ENCODE measurements around the gene CFAP251. TPM values are rescaled to one million over a fixed set of nuclear protein-coding genes. Genes with fewer than 3 reads are reported as not detected.

CFAP251 gene
- polyA plus RNA-seq, 1 donor from 2014 or later: 4.0 TPM

DNA sequence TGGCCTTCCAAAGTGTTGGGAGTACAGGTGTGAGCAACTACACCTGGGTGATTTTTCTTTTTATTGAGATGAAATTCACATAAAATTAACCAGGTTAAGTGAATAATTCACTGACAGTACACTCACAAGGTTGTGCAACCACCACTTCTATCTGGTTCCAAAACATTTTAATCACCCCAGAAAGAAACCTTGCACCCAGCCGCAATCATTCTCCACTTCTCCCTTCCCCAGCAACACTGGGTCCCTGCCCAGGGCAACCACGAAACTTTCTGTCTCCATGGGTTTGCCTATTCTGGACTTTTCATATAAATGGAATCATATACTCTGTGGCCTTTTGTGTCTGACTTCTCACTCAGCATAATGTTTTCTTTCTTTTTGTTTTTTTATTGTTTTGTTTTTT is 133.9 kb downstream of the CFAP251 start:
- Histone ChIP-seq H3K36me3 (ENCODE audit: insufficient read depth, low read length) (no peaks in the 10 kb centered on the region), H3K4me2 (ENCODE audit: low read length) (no peak overlapping the region), H3K4me3 (ENCODE audit: low read length) (no peak overlapping the region), H3K9me2 (ENCODE audit: insufficient read depth, low read length) (no peaks in the 10 kb centered on the region), H3K9ac (ENCODE audit: low read length) (no peak overlapping the region), H4K20me1 (ENCODE audit: insufficient read depth) (no peaks in the 10 kb centered on the region), H3F3A (ENCODE audit: insufficient read depth, low read length, poor library complexity, severe bottlenecking) (no peaks in the 10 kb centered on the region), H3K27me3 (ENCODE audit: insufficient read depth, low read depth, low read length) (no peaks in the 10 kb centered on the region), H3K27ac (ENCODE audit: low read length) (no peak overlapping the region), H3K9me3 (ENCODE audit: low read length) (no peaks in the 10 kb centered on the region), H2AFZ (ENCODE audit: low read depth, low read length) (no peak overlapping the region), H3K79me2 (replicated peaks; ENCODE audit: insufficient read depth, low read length) (no peaks in the 10 kb centered on the region)
- TF ChIP-seq, protein P1, sequence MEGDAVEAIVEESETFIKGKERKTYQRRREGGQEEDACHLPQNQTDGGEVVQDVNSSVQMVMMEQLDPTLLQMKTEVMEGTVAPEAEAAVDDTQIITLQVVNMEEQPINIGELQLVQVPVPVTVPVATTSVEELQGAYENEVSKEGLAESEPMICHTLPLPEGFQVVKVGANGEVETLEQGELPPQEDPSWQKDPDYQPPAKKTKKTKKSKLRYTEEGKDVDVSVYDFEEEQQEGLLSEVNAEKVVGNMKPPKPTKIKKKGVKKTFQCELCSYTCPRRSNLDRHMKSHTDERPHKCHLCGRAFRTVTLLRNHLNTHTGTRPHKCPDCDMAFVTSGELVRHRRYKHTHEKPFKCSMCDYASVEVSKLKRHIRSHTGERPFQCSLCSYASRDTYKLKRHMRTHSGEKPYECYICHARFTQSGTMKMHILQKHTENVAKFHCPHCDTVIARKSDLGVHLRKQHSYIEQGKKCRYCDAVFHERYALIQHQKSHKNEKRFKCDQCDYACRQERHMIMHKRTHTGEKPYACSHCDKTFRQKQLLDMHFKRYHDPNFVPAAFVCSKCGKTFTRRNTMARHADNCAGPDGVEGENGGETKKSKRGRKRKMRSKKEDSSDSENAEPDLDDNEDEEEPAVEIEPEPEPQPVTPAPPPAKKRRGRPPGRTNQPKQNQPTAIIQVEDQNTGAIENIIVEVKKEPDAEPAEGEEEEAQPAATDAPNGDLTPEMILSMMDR (IDR thresholded peaks at IDR 0.05; ENCODE audit: poor library complexity, severe bottlenecking): no peak
- TF ChIP-seq EZH2 (IDR thresholded peaks at IDR 0.05; ENCODE audit: borderline replicate concordance, insufficient read depth, low read length, poor library complexity, severe bottlenecking) (no peak), SMC3 (conservative IDR thresholded peaks at IDR 0.05; ENCODE audit: poor library complexity) (no peak), TAF1 (IDR thresholded peaks at IDR 0.05; ENCODE audit: low read depth) (no peak), EP300 (conservative IDR thresholded peaks at IDR 0.05; ENCODE audit: poor library complexity, severe bottlenecking) (no peak), RAD21 (conservative IDR thresholded peaks at IDR 0.05) (no peak)
- TF ChIP-seq, protein P2, sequence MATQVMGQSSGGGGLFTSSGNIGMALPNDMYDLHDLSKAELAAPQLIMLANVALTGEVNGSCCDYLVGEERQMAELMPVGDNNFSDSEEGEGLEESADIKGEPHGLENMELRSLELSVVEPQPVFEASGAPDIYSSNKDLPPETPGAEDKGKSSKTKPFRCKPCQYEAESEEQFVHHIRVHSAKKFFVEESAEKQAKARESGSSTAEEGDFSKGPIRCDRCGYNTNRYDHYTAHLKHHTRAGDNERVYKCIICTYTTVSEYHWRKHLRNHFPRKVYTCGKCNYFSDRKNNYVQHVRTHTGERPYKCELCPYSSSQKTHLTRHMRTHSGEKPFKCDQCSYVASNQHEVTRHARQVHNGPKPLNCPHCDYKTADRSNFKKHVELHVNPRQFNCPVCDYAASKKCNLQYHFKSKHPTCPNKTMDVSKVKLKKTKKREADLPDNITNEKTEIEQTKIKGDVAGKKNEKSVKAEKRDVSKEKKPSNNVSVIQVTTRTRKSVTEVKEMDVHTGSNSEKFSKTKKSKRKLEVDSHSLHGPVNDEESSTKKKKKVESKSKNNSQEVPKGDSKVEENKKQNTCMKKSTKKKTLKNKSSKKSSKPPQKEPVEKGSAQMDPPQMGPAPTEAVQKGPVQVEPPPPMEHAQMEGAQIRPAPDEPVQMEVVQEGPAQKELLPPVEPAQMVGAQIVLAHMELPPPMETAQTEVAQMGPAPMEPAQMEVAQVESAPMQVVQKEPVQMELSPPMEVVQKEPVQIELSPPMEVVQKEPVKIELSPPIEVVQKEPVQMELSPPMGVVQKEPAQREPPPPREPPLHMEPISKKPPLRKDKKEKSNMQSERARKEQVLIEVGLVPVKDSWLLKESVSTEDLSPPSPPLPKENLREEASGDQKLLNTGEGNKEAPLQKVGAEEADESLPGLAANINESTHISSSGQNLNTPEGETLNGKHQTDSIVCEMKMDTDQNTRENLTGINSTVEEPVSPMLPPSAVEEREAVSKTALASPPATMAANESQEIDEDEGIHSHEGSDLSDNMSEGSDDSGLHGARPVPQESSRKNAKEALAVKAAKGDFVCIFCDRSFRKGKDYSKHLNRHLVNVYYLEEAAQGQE (IDR thresholded peaks at IDR 0.05; ENCODE audit: borderline replicate concordance): no peak

Small RNA genes lying within 50 kb of the gene (small RNA-seq; reads per million reads assigned to genes)
- gene AC069503.3: 0 reads per million in 3 experiments
- 0 reads per million in 3 experiments for gene RF00017
- gene RNU7-170P: 0 reads per million in 3 experiments

Other genes starting within 250 kb of the CFAP251 start
- 1.1 and 3.4 TPM in 2 replicates for gene MORN3, start 248.9 kb upstream of the CFAP251 start, polyA plus RNA-seq
- 9.5 and 9.8 TPM in 2 replicates for gene TMEM120B, start 205.8 kb upstream of the CFAP251 start, polyA plus RNA-seq
- 9.4 and 14.7 TPM in 2 replicates for gene RHOF, start 124.9 kb upstream of the CFAP251 start, polyA plus RNA-seq
- 2.6 and 3.2 TPM in 2 replicates for gene SETD1B, start 114.6 kb upstream of the CFAP251 start, polyA plus RNA-seq
- gene HPD, start 59.7 kb upstream of the CFAP251 start, polyA plus RNA-seq: not detected in 2 replicates
- 74.9 and 79.3 TPM in 2 replicates for gene PSMD9, start 29.8 kb upstream of the CFAP251 start, polyA plus RNA-seq
- gene BCL7A, start 103.3 kb downstream of the CFAP251 start, polyA plus RNA-seq: 51.3 and 65.6 TPM in 2 replicates
- 9.2 and 10.1 TPM in 2 replicates for gene MLXIP, start 160.2 kb downstream of the CFAP251 start, polyA plus RNA-seq